A549 (cell line): ENCODE measurements around the gene EZH1.

Experiments used
- CBX8 ChIP-seq: fragments of 200-600 bp; sonication (generic); IDR thresholded peaks from 2 replicates; pipeline ENCODE4 v1.6.1; 2016
- EHMT2 ChIP-seq: fragments of 200-600 bp; sonication (generic); IDR thresholded peaks from 2 replicates; pipeline ENCODE4 v1.6.1; 2016; ENCODE audit warnings: antibody characterized with exemption, low read depth, mild to moderate bottlenecking, moderate library complexity
- JUNB ChIP-seq: fragments of >200 bp; sonication (Bioruptor Twin); formaldehyde crosslinking; IDR thresholded peaks from 2 replicates; pipeline ENCODE4 v1.6.1; 2016
- POLR2A ChIP-seq: IDR thresholded peaks from 2 replicates; pipeline ENCODE4 v1.6.1; 2012; ENCODE audit warnings: mild to moderate bottlenecking, low read length
- RFX5 ChIP-seq: fragments of 450-650 bp; IDR thresholded peaks from 2 replicates; pipeline ENCODE4 v1.7.1; 2014; ENCODE audit warnings: antibody characterized with exemption, mild to moderate bottlenecking, moderate library complexity
- SMC3 ChIP-seq: fragments of >200 bp; sonication (Bioruptor Twin); formaldehyde crosslinking; IDR thresholded peaks from 3 replicates; pipeline ENCODE4 v1.6.1; 2018; ENCODE audit warnings: inconsistent platforms
- TF ChIP-seq, protein P1 (sequence below): fragments of >200 bp; sonication (Bioruptor Twin); formaldehyde crosslinking; IDR thresholded peaks from 2 replicates; pipeline ENCODE4 v1.6.1; 2016
- TF ChIP-seq, protein P2 (sequence below): fragments of >200 bp; sonication (Bioruptor Twin); formaldehyde crosslinking; IDR thresholded peaks from 3 replicates; pipeline ENCODE4 v1.5.1; 2016
- TF ChIP-seq, protein P3 (sequence below): fragments of 250-450 bp; sonication (Bioruptor Pico); IDR thresholded peaks from 2 replicates; pipeline ENCODE4 v1.5.0; 2021; ENCODE audit warnings: mild to moderate bottlenecking, moderate library complexity, borderline replicate concordance
- TF ChIP-seq, protein P4 (sequence below): IDR thresholded peaks from 2 replicates; pipeline ENCODE4 v1.6.1; 2012
- TF ChIP-seq, protein P5 (sequence below): fragments of 200-600 bp; sonication (generic); IDR thresholded peaks from 2 replicates; pipeline ENCODE4 v1.6.1; 2016; ENCODE audit warnings: antibody characterized with exemption, mild to moderate bottlenecking, moderate library complexity

DNA sequence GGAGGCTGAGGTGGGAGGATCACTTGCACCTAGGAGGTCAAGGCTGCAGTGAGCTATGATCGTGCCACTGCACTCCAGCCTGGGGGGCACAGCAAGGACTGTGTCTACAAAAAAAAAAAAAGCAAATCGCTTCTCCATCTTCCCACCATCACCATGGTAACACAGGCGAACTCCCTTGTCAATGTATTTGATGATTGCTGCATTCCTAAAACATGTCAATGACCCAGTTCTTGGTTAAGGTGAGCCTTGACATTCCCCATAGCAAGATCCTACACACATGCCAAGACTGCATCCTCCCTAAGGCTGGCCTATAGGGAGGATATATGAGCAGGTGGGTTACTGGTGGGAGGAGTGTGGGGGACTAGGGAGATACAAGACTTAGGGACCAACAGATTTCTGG lies 50.3 kb downstream of the EZH1 start:
- TF ChIP-seq, protein P1, sequence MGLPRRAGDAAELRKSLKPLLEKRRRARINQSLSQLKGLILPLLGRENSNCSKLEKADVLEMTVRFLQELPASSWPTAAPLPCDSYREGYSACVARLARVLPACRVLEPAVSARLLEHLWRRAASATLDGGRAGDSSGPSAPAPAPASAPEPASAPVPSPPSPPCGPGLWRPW, result no peak
- TF ChIP-seq, protein P2, sequence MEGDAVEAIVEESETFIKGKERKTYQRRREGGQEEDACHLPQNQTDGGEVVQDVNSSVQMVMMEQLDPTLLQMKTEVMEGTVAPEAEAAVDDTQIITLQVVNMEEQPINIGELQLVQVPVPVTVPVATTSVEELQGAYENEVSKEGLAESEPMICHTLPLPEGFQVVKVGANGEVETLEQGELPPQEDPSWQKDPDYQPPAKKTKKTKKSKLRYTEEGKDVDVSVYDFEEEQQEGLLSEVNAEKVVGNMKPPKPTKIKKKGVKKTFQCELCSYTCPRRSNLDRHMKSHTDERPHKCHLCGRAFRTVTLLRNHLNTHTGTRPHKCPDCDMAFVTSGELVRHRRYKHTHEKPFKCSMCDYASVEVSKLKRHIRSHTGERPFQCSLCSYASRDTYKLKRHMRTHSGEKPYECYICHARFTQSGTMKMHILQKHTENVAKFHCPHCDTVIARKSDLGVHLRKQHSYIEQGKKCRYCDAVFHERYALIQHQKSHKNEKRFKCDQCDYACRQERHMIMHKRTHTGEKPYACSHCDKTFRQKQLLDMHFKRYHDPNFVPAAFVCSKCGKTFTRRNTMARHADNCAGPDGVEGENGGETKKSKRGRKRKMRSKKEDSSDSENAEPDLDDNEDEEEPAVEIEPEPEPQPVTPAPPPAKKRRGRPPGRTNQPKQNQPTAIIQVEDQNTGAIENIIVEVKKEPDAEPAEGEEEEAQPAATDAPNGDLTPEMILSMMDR, result no peak
- no peak for TF ChIP-seq POLR2A
- TF ChIP-seq, protein P3, sequence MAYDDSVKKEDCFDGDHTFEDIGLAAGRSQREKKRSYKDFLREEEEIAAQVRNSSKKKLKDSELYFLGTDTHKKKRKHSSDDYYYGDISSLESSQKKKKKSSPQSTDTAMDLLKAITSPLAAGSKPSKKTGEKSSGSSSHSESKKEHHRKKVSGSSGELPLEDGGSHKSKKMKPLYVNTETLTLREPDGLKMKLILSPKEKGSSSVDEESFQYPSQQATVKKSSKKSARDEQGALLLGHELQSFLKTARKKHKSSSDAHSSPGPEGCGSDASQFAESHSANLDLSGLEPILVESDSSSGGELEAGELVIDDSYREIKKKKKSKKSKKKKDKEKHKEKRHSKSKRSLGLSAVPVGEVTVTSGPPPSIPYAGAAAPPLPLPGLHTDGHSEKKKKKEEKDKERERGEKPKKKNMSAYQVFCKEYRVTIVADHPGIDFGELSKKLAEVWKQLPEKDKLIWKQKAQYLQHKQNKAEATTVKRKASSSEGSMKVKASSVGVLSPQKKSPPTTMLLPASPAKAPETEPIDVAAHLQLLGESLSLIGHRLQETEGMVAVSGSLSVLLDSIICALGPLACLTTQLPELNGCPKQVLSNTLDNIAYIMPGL (CRISPR knock-in tag), result no peak
- TF ChIP-seq, protein P4, sequence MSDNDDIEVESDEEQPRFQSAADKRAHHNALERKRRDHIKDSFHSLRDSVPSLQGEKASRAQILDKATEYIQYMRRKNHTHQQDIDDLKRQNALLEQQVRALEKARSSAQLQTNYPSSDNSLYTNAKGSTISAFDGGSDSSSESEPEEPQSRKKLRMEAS, result no peak
- TF ChIP-seq CBX8, result no peak
- no peak for TF ChIP-seq SMC3
- no peak for TF ChIP-seq JUNB
- TF ChIP-seq EHMT2, result no peak
- no peak for TF ChIP-seq RFX5
- TF ChIP-seq, protein P5, sequence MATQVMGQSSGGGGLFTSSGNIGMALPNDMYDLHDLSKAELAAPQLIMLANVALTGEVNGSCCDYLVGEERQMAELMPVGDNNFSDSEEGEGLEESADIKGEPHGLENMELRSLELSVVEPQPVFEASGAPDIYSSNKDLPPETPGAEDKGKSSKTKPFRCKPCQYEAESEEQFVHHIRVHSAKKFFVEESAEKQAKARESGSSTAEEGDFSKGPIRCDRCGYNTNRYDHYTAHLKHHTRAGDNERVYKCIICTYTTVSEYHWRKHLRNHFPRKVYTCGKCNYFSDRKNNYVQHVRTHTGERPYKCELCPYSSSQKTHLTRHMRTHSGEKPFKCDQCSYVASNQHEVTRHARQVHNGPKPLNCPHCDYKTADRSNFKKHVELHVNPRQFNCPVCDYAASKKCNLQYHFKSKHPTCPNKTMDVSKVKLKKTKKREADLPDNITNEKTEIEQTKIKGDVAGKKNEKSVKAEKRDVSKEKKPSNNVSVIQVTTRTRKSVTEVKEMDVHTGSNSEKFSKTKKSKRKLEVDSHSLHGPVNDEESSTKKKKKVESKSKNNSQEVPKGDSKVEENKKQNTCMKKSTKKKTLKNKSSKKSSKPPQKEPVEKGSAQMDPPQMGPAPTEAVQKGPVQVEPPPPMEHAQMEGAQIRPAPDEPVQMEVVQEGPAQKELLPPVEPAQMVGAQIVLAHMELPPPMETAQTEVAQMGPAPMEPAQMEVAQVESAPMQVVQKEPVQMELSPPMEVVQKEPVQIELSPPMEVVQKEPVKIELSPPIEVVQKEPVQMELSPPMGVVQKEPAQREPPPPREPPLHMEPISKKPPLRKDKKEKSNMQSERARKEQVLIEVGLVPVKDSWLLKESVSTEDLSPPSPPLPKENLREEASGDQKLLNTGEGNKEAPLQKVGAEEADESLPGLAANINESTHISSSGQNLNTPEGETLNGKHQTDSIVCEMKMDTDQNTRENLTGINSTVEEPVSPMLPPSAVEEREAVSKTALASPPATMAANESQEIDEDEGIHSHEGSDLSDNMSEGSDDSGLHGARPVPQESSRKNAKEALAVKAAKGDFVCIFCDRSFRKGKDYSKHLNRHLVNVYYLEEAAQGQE, result no peak
